PC-9 (cell line): ENCODE measurements around the gene TACC3.

Experiments used
- CTCF ChIP-seq: fragments of 200-600 bp; sonication (generic); conservative IDR thresholded peaks from 2 replicates; pipeline ENCODE4 v1.6.1; 2017; ENCODE audit warnings: mixed run types, antibody characterized with exemption, mild to moderate bottlenecking, moderate library complexity
- EZH2 ChIP-seq: fragments of 200-600 bp; sonication (generic); IDR thresholded peaks from 2 replicates; pipeline ENCODE4 v1.8.0; 2017; ENCODE audit warnings: antibody characterized with exemption, low read depth

- TF ChIP-seq CTCF (no peak), EZH2 (no peak)
Measured at GRCh38 chr4:1721666-1722550, 587 bp downstream of the TACC3 start.
